ENCODE results near the gene ADARB2. TPM values are rescaled to one million over a fixed set of nuclear protein-coding genes. Genes with fewer than 3 reads are reported as not detected.
A peak's percentile ranks its signal among the peaks of the same experiment; 100 is the strongest.

ADARB2 gene
- total RNA-seq, 2 experiments from 2014 or later = 0.28 to 0.40 TPM

GRCh38 chr10:1373287-1373686, 364.0 kb downstream of the ADARB2 start:
- DNase-seq = no peak
- H3K27me3 Mint-ChIP-seq = peaks cover 15% of the 10 kb centered on the region
- H3K4me3 Mint-ChIP-seq = no peak overlapping the region
- ATAC-seq (ENCODE audit: low read depth) = no peak
- H3K4me1 Mint-ChIP-seq = no peaks in the 10 kb centered on the region
- POLR2A ChIA-PET = no interaction called here
- no peak overlapping the region for H3K27ac Mint-ChIP-seq
- H3K9me3 Mint-ChIP-seq = peaks cover 5% of the 10 kb centered on the region
- H3K36me3 Mint-ChIP-seq = no peaks in the 10 kb centered on the region

GRCh38 chr10:1372212-1372611, 365.1 kb downstream of the ADARB2 start:
- DNase-seq = no peak
- ATAC-seq (ENCODE audit: low read depth) = no peak
- POLR2A ChIA-PET = no interaction called here
- peaks cover 14% of the 10 kb centered on the region for H3K27me3 Mint-ChIP-seq
- no peaks in the 10 kb centered on the region for H3K4me1 Mint-ChIP-seq
- no peak overlapping the region for H3K4me3 Mint-ChIP-seq
- peaks cover 5% of the 10 kb centered on the region for H3K9me3 Mint-ChIP-seq
- no peaks in the 10 kb centered on the region for H3K36me3 Mint-ChIP-seq
- H3K27ac Mint-ChIP-seq = no peak overlapping the region

DNA sequence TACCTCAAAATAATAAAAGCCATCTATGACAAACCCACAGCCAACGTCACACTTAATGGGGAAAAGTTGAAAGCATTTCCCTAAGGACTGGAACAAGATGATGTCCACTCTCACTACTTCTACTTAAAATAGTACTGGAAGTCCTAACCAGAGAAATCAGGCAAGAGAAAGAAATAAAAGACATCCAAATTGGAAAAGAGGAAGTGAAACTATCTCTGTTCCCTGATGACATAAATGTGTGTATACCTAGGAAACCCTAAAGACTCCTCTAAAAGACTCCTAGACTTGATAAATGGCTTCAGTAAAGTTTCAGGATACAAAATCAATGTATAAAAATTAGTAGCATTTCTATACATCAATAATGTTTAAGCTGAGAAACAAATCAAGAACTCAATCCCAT, 367.0 kb downstream of the ADARB2 start:
- Mint-ChIP-seq H3K4me3 (no peak overlapping the region), H3K27ac (no peak overlapping the region), H3K27me3 (peaks cover 16% of the 10 kb centered on the region), H3K4me1 (no peaks in the 10 kb centered on the region), H3K9me3 (peaks cover under 1% of the 10 kb centered on the region), H3K36me3 (no peaks in the 10 kb centered on the region)
- ATAC-seq (ENCODE audit: low read depth) (no peak), DNase-seq (no peak)
- POLR2A ChIA-PET = no interaction called here

DNA sequence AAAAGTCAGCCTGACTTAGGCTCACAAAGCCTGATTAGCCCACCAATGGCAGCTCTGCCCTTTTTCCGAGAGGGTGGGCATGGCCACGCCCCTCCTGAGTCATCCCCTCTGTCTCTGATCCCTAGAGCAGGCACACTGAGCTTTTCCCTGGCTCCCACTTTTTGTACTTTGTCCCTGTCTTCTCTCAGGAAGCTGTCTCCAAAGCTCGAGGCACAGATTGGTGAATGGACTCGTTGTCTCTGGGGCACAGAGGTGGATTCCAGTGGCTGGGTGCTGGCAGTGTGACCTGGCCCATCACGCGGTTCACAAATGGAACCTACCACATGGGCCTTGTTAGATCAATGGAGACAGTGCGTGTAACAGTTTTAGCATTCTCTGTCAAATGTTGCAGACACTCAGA, 367.7 kb downstream of the ADARB2 start:
- ATAC-seq (ENCODE audit: low read depth) (no peak), DNase-seq (no peak)
- Mint-ChIP-seq H3K4me1 (no peaks in the 10 kb centered on the region), H3K4me3 (no peak overlapping the region), H3K36me3 (no peaks in the 10 kb centered on the region), H3K27me3 (peaks cover 20% of the 10 kb centered on the region), H3K9me3 (no peaks in the 10 kb centered on the region), H3K27ac (no peak overlapping the region)
- POLR2A ChIA-PET = no interaction called here

DNA sequence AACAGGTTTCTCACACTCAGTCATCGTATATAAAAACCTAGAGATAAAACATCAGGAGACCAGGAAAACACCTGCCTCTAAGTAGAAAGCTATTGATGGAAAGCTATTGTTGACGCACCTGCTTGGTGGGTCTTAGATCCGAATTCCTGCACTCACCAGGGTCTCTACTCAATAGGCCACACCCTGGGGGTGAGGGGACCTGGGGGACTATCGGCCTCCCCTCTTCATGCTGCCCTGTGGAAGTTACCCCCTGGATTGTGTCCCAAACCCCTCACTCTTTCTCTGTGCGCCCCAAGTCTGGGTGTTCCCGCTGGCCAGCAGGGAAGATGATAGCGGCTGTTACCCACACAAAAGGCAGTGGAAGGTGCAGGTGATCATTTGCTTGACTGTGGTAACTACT, 368.1 kb downstream of the ADARB2 start:
- H3K36me3 Mint-ChIP-seq = no peaks in the 10 kb centered on the region
- H3K9me3 Mint-ChIP-seq = no peaks in the 10 kb centered on the region
- H3K4me1 Mint-ChIP-seq = no peaks in the 10 kb centered on the region
- POLR2A ChIA-PET = no interaction called here
- no peak for DNase-seq
- no peak for ATAC-seq (ENCODE audit: low read depth)
- H3K4me3 Mint-ChIP-seq = no peak overlapping the region
- peaks cover 23% of the 10 kb centered on the region for H3K27me3 Mint-ChIP-seq
- H3K27ac Mint-ChIP-seq = no peak overlapping the region

DNA sequence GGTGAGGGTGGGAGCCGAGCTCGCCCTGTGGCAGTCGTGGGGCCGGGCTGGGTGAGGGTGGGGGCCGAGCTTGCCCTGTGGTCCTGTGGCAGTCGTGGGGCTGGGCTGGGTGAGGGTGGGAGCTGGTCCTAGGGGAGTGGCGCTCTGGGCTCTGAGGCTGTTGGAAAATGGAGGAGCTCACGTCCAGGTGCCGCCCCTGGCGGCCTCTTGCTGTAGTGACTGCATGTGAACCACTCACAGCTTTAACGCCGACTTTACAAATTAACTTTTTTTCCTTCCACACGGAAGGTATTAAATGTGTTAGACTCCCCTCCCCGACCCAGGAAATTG, 368.5 kb downstream of the ADARB2 start:
- peaks cover 24% of the 10 kb centered on the region for H3K27me3 Mint-ChIP-seq

GRCh38 chr10:1367938-1368841, 369.1 kb downstream of the ADARB2 start:
- POLR2A ChIA-PET = no interaction called here
- DNase-seq (no peak), ATAC-seq (ENCODE audit: low read depth) (no peak)
- Mint-ChIP-seq H3K9me3 (no peaks in the 10 kb centered on the region), H3K27ac (no peak overlapping the region), H3K27me3 (peaks cover 24% of the 10 kb centered on the region), H3K4me1 (no peaks in the 10 kb centered on the region), H3K36me3 (no peaks in the 10 kb centered on the region), H3K4me3 (no peak overlapping the region)

More for the DNA sequence above, 368.5 kb downstream of the ADARB2 start:
- ATAC-seq (ENCODE audit: low read depth) (peak; percentile 54), DNase-seq (no peak)
- Mint-ChIP-seq H3K4me3 (no peak overlapping the region), H3K9me3 (no peaks in the 10 kb centered on the region), H3K36me3 (no peaks in the 10 kb centered on the region), H3K4me1 (no peaks in the 10 kb centered on the region), H3K27ac (no peak overlapping the region)
- POLR2A ChIA-PET = no interaction called here

DNA sequence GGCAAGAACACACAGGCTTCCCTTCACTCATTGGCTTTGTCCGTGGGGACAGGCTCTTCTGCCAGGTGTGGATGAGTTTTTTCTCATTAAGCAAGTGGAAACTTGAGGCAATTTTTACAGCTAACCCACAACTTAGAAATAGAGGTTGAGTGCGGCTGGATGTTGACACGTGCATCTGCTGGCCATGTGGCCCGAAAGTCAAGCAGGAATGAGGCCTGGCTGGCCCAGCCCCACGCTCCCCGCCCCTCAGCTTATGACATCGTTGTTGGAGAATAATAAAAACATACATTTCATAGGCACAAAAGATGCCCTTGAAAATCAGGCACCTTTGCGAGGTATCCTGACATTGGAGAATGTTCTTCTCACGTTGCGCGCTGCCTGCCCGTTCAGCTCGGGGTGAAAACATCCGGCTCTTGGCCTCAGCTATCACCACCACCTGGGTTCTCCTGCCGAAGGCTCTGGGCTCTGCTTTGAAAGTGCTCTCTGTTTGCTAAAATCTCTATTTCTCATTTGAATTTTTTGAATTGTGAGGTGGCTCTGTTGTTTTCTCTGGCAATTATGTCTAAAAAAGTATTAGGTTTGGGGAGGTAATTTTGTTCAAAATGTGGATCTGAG, 370.4 kb downstream of the ADARB2 start:
- H3K27me3 Mint-ChIP-seq = peaks cover 28% of the 10 kb centered on the region
- H3K4me3 Mint-ChIP-seq = no peak overlapping the region
- H3K4me1 Mint-ChIP-seq = no peaks in the 10 kb centered on the region
- H3K27ac Mint-ChIP-seq = no peak overlapping the region
- ATAC-seq (ENCODE audit: low read depth) (no peak), DNase-seq (no peak)
- no peaks in the 10 kb centered on the region for H3K36me3 Mint-ChIP-seq
- H3K9me3 Mint-ChIP-seq = no peaks in the 10 kb centered on the region
- POLR2A ChIA-PET = no interaction called here

GRCh38 chr10:1366322-1366691, 371.0 kb downstream of the ADARB2 start:
- H3K27me3 Mint-ChIP-seq = peaks cover 32% of the 10 kb centered on the region
- H3K4me3 Mint-ChIP-seq = no peak overlapping the region
- H3K9me3 Mint-ChIP-seq = no peaks in the 10 kb centered on the region
- no peaks in the 10 kb centered on the region for H3K36me3 Mint-ChIP-seq
- no peak overlapping the region for H3K27ac Mint-ChIP-seq
- no peaks in the 10 kb centered on the region for H3K4me1 Mint-ChIP-seq
- ATAC-seq (ENCODE audit: low read depth) (no peak), DNase-seq (no peak)
- POLR2A ChIA-PET = no interaction called here

GRCh38 chr10:1365540-1366321, 371.6 kb downstream of the ADARB2 start:
- no peak for ATAC-seq (ENCODE audit: low read depth)
- POLR2A ChIA-PET = no interaction called here
- DNase-seq = no peak
- peaks cover 33% of the 10 kb centered on the region for H3K27me3 Mint-ChIP-seq
- no peaks in the 10 kb centered on the region for H3K9me3 Mint-ChIP-seq
- H3K4me3 Mint-ChIP-seq = no peak overlapping the region
- no peaks in the 10 kb centered on the region for H3K36me3 Mint-ChIP-seq
- H3K27ac Mint-ChIP-seq = no peak overlapping the region
- H3K4me1 Mint-ChIP-seq = no peaks in the 10 kb centered on the region

- no peak for ATAC-seq (ENCODE audit: low read depth)
- DNase-seq = no peak
- H3K4me1 Mint-ChIP-seq = no peaks in the 10 kb centered on the region
Observed at GRCh38 chr10:1364151-1364910, 373.0 kb downstream of the ADARB2 start.

DNA sequence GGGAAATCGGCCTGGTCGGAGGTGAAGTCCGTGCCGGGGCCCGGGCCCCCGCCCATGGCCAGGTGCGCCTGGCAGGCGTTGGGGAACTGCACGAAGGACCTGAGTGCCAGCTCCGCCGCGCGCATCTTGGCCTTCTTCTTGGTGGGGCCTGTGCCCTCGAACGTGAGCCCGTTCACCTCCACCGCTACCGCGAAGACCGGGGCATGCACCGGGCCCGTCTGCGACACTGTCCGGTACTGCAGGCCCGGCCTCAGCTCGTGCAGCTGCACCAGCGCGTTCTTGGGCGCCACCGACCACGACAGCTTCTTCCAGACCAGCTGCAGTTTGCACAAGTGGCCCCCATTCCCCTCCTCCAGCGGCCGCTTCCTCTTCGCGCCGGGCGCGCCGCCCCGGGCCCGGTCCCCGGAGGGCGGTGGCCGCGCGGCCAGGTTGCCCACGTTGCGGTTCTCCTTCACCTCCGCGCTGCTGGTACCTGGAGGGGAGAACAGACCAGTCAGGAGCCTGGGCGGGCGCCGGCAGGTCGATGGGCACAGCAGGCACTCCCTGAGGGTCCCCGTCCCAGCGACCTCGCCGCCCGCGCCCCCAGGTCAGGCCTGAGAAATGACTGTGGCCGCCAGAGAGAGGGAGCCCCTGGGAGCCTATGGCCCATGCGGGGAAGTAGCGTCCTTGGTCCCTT, 373.7 kb downstream of the ADARB2 start:
- no peaks in the 10 kb centered on the region for H3K9me3 Mint-ChIP-seq
- POLR2A ChIA-PET = no interaction called here
- H3K27me3 Mint-ChIP-seq = peaks cover 26% of the 10 kb centered on the region
- DNase-seq = no peak
- no peaks in the 10 kb centered on the region for H3K36me3 Mint-ChIP-seq
- H3K27ac Mint-ChIP-seq = no peak overlapping the region
- H3K4me1 Mint-ChIP-seq = no peaks in the 10 kb centered on the region
- no peak overlapping the region for H3K4me3 Mint-ChIP-seq
- ATAC-seq (ENCODE audit: low read depth) = no peak

More at GRCh38 chr10:1364151-1364910, 373.0 kb downstream of the ADARB2 start:
- Mint-ChIP-seq H3K27ac (no peak overlapping the region), H3K4me3 (no peak overlapping the region), H3K27me3 (peaks cover 26% of the 10 kb centered on the region), H3K36me3 (no peaks in the 10 kb centered on the region), H3K9me3 (no peaks in the 10 kb centered on the region)
- POLR2A ChIA-PET = no interaction called here

Data from activated naive CD8-positive, alpha-beta T cell treated with anti-CD3 and anti-CD28 coated beads, Interleukin-2, amount 10 ng/mL, durations not matched to agents 7 days and 5 days (primary cell).